ENCODE measurements around the gene FAM163A.

Gene FAM163A

GRCh38 chr1:179708434-179709195 is 34.5 kb upstream of the FAM163A start:
- no peak for TF ChIP-seq POLR2AphosphoS5 (IDR thresholded peaks at IDR 0.05; ENCODE audit: low read depth, low read length)
- no peak for TF ChIP-seq SIN3A (IDR thresholded peaks at IDR 0.05; ENCODE audit: borderline replicate concordance, insufficient read depth, low read length)
- no peak for TF ChIP-seq FOXP2 (optimal IDR thresholded peaks at IDR 0.05; ENCODE audit: borderline replicate concordance, extremely low read depth, extremely low read length, insufficient read depth)
- no peak for TF ChIP-seq TAF1 (IDR thresholded peaks at IDR 0.05; ENCODE audit: borderline replicate concordance, insufficient read depth, low read length)
- no peak for TF ChIP-seq REST (IDR thresholded peaks at IDR 0.05; ENCODE audit: insufficient read depth in 1 of 2, low read depth in 2 of 2, low read length in 2 of 2)

GRCh38 chr1:179709841-179710329 is 33.2 kb upstream of the FAM163A start:
- TF ChIP-seq POLR2AphosphoS5 (IDR thresholded peaks at IDR 0.05; ENCODE audit: low read depth, low read length) (no peak), REST (IDR thresholded peaks at IDR 0.05; ENCODE audit: insufficient read depth in 1 of 2, low read depth in 2 of 2, low read length in 2 of 2) (peak; percentile 9 to 36; a peak in 1 of 4 replicates), FOXP2 (optimal IDR thresholded peaks at IDR 0.05; ENCODE audit: borderline replicate concordance, extremely low read depth, extremely low read length, insufficient read depth) (no peak), SIN3A (IDR thresholded peaks at IDR 0.05; ENCODE audit: borderline replicate concordance, insufficient read depth, low read length) (peak; percentile 10; the same call in 1 of the 2 replicates)

GRCh38 chr1:179714159-179714558 is 28.9 kb upstream of the FAM163A start:
- no peak for TF ChIP-seq TAF1 (IDR thresholded peaks at IDR 0.05; ENCODE audit: borderline replicate concordance, insufficient read depth, low read length)
- TF ChIP-seq REST (IDR thresholded peaks at IDR 0.05; ENCODE audit: insufficient read depth in 1 of 2, low read depth in 2 of 2, low read length in 2 of 2): no peak
- no peak for TF ChIP-seq SIN3A (IDR thresholded peaks at IDR 0.05; ENCODE audit: borderline replicate concordance, insufficient read depth, low read length)
- no peak for TF ChIP-seq FOXP2 (optimal IDR thresholded peaks at IDR 0.05; ENCODE audit: borderline replicate concordance, extremely low read depth, extremely low read length, insufficient read depth)

GRCh38 chr1:179714623-179715022 is 28.5 kb upstream of the FAM163A start:
- TF ChIP-seq SIN3A (IDR thresholded peaks at IDR 0.05; ENCODE audit: borderline replicate concordance, insufficient read depth, low read length): no peak
- TF ChIP-seq POLR2AphosphoS5 (IDR thresholded peaks at IDR 0.05; ENCODE audit: low read depth, low read length): no peak
- TF ChIP-seq TAF1 (IDR thresholded peaks at IDR 0.05; ENCODE audit: borderline replicate concordance, insufficient read depth, low read length): no peak
- TF ChIP-seq FOXP2 (optimal IDR thresholded peaks at IDR 0.05; ENCODE audit: borderline replicate concordance, extremely low read depth, extremely low read length, insufficient read depth): no peak
- TF ChIP-seq REST (IDR thresholded peaks at IDR 0.05; ENCODE audit: insufficient read depth in 1 of 2, low read depth in 2 of 2, low read length in 2 of 2): no peak
